ENCODE measurements around the gene E2F6. TPM values are rescaled to one million over a fixed set of nuclear protein-coding genes. Genes with fewer than 3 reads are reported as not detected.

The E2F6 gene
- total RNA-seq, 4 donors from 2014 or later, result 3.6 to 14.5 (median 9.9) TPM

DNA sequence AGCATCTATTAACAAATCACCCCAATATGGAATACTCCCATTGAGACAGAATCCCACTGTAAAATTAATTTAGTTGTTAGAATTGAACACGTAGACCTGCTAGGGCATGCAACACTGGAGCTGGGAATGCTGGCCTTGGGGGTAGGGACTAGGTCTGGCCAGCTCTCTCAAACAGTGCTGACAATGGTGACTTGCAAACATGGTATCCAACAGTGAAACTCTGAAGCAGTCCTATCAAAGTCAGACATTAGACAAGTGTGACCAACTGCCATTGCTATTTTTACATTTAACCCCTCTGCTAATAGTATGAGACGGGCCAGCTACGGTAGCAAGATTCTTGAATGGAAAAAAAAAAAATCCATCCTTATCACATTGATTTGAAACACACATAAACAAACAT, 7.2 kb downstream of the E2F6 start:
- H3K4me1 ChIP-seq, result peaks cover 8 to 47% (median 8%) of the 10 kb centered on the region in 3 donors
- H3K27ac ChIP-seq, result no peak overlapping the region
- H3K9me3 ChIP-seq, result no peaks in the 10 kb centered on the region
- intact Hi-C loops (cut with DNase I), result no loop called here
- WGBS, 2 donors, result 82 to 87% methylated on average over 3 of the region's 3 CpGs
- no peak for DNase-seq
- no peaks in the 10 kb centered on the region for H3K27me3 ChIP-seq
- no peak for TF ChIP-seq CTCF (IDR thresholded peaks at IDR 0.05)
- TF ChIP-seq POLR2A (IDR thresholded peaks at IDR 0.05), result no peak
- peaks cover 0 to 32% (median 0%) of the 10 kb centered on the region in 3 donors for H3K36me3 ChIP-seq
- no peak overlapping the region for H3K4me3 ChIP-seq

GRCh38 chr2:11457935-11458334, 8.0 kb downstream of the E2F6 start:
- Histone ChIP-seq H3K9me3 (no peaks in the 10 kb centered on the region), H3K36me3 (peaks cover 0 to 33% (median 0%) of the 10 kb centered on the region in 3 donors), H3K4me1 (peaks cover under 1 to 39% (median 3%) of the 10 kb centered on the region in 3 donors), H3K27ac (no peak overlapping the region), H3K27me3 (no peaks in the 10 kb centered on the region), H3K4me3 (no peak overlapping the region)
- intact Hi-C loops (cut with DNase I), result no loop called here
- 81 to 88% methylated on average over 1 of the region's 1 CpG for WGBS, 2 donors
- TF ChIP-seq POLR2A (IDR thresholded peaks at IDR 0.05), result no peak
- TF ChIP-seq CTCF (IDR thresholded peaks at IDR 0.05), result no peak
- DNase-seq, result no peak

DNA sequence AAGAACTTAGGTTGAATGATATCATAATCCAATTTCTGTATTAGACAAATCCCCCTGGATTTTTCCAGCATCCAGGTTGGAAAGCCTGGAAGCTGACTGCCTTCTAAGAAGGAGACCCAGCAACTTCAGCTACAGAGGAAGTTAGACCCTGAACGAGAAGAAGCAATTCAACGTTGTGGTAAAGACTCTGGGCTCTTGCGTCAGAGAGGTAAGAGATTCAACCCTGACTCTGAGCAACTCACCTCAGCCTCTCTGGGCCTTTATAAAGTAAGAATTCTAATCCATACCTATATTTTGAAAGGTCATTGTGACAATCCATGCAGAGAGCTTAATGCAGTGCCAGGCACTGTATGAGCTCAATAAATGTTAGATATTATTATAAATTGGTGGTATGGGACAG, 9.7 kb downstream of the E2F6 start:
- no peak for DNase-seq
- 61 to 65% methylated on average over 3 of the region's 3 CpGs for WGBS, 2 donors
- Histone ChIP-seq H3K27ac (no peak overlapping the region), H3K9me3 (no peaks in the 10 kb centered on the region), H3K36me3 (peaks cover 0 to 50% (median 0%) of the 10 kb centered on the region in 3 donors), H3K27me3 (no peaks in the 10 kb centered on the region), H3K4me3 (no peak overlapping the region), H3K4me1 (peaks cover 0 to 24% (median 3%) of the 10 kb centered on the region in 3 donors)
- intact Hi-C loops (cut with DNase I), result no loop called here
- TF ChIP-seq POLR2A (IDR thresholded peaks at IDR 0.05), result no peak
- no peak for TF ChIP-seq CTCF (IDR thresholded peaks at IDR 0.05)

GRCh38 chr2:11454824-11455223, 11.1 kb downstream of the E2F6 start:
- TF ChIP-seq CTCF (IDR thresholded peaks at IDR 0.05) (no peak), POLR2A (IDR thresholded peaks at IDR 0.05) (no peak)

GRCh38 chr2:11450791-11451190, 15.2 kb downstream of the E2F6 start:
- Histone ChIP-seq H3K36me3 (peaks cover 0 to 93% (median 6%) of the 10 kb centered on the region in 3 donors), H3K4me1 (no peaks in the 10 kb centered on the region), H3K27me3 (no peaks in the 10 kb centered on the region), H3K9me3 (no peaks in the 10 kb centered on the region), H3K27ac (no peak overlapping the region), H3K4me3 (no peak overlapping the region)
- WGBS, 2 donors, result 96% methylated on average over 2 of the region's 2 CpGs
- TF ChIP-seq CTCF (IDR thresholded peaks at IDR 0.05), result no peak
- TF ChIP-seq POLR2A (IDR thresholded peaks at IDR 0.05), result no peak
- no peak for DNase-seq
- intact Hi-C loops (cut with DNase I), result no loop called here

More at GRCh38 chr2:11454824-11455223, 11.1 kb downstream of the E2F6 start:
- Histone ChIP-seq H3K27ac (no peak overlapping the region), H3K27me3 (no peaks in the 10 kb centered on the region), H3K4me1 (peaks cover 0 to 15% (median 3%) of the 10 kb centered on the region in 3 donors), H3K9me3 (no peaks in the 10 kb centered on the region), H3K36me3 (peaks cover 0 to 65% (median 0%) of the 10 kb centered on the region in 3 donors), H3K4me3 (no peak overlapping the region)
- intact Hi-C loops (cut with DNase I), result no loop called here
- no peak for DNase-seq
- 91% methylated on average over 6 of the region's 6 CpGs for whole genome bisulfite sequencing, 2 donors
